GM19455 (cell line): ENCODE results near the gene ARHGEF16.

Experiments used
- ATAC-seq: cut with Tn5 transposase; IDR thresholded peaks from one replicate; pipeline ENCODE4 v1.9.1; 2021; ENCODE audit not compliant: unreplicated experiment

The ARHGEF16 gene

GRCh38 chr1:3515272-3515671, 60.8 kb downstream of the ARHGEF16 start:
- no peak for ATAC-seq

GRCh38 chr1:3515774-3516480, 61.5 kb downstream of the ARHGEF16 start:
- no peak for ATAC-seq

GRCh38 chr1:3516481-3516869, 62.0 kb downstream of the ARHGEF16 start:
- no peak for ATAC-seq

- no peak for ATAC-seq
Observed at GRCh38 chr1:3516911-3517675, 62.6 kb downstream of the ARHGEF16 start.

- no peak for ATAC-seq
Observed at GRCh38 chr1:3518256-3518655, 63.8 kb downstream of the ARHGEF16 start.

- ATAC-seq, result no peak
Observed at GRCh38 chr1:3518756-3519155, 64.3 kb downstream of the ARHGEF16 start.

GRCh38 chr1:3519301-3519885, 64.9 kb downstream of the ARHGEF16 start:
- ATAC-seq, result no peak

GRCh38 chr1:3520419-3521378, 66.2 kb downstream of the ARHGEF16 start:
- ATAC-seq, result no peak

- no peak for ATAC-seq
Observed at GRCh38 chr1:3521426-3521825, 67.0 kb downstream of the ARHGEF16 start.

GRCh38 chr1:3522112-3522511, 67.6 kb downstream of the ARHGEF16 start:
- ATAC-seq, result no peak

- no peak for ATAC-seq
Observed at GRCh38 chr1:3522564-3523265, 68.2 kb downstream of the ARHGEF16 start.

- no peak for ATAC-seq
Observed at GRCh38 chr1:3523980-3524379, 69.5 kb downstream of the ARHGEF16 start.

- no peak for ATAC-seq
Observed at GRCh38 chr1:3524556-3525203, 70.2 kb downstream of the ARHGEF16 start.

- ATAC-seq, result no peak
Observed at GRCh38 chr1:3525551-3526482, 71.4 kb downstream of the ARHGEF16 start.

GRCh38 chr1:3527774-3528173, 73.3 kb downstream of the ARHGEF16 start:
- no peak for ATAC-seq

- no peak for ATAC-seq
Observed at GRCh38 chr1:3529099-3529729, 74.7 kb downstream of the ARHGEF16 start.

- ATAC-seq, result no peak
Observed at GRCh38 chr1:3530086-3530925, 75.8 kb downstream of the ARHGEF16 start.
